GM12891 (cell line): Measurements from ENCODE around the gene ZNF286A.

ENCODE experiments used
- PAX5 ChIP-seq: IDR thresholded peaks from 2 replicates; pipeline ENCODE4 v1.6.1; 2011; ENCODE audit warnings: low read length, moderate library complexity, mild to moderate bottlenecking; ENCODE audit not compliant: insufficient read depth, severe bottlenecking
- POLR2A ChIP-seq: IDR thresholded peaks from 2 replicates; pipeline ENCODE4 v1.6.1; 2011; ENCODE audit warnings: low read depth, low read length, control low read depth
- POLR2AphosphoS5 ChIP-seq: IDR thresholded peaks from 2 replicates; pipeline ENCODE4 v1.6.1; 2011; ENCODE audit warnings: low read depth, low read length, control low read depth
- POU2F2 ChIP-seq: IDR thresholded peaks from 2 replicates; pipeline ENCODE4 v1.6.1; 2011; ENCODE audit warnings: low read depth, mild to moderate bottlenecking, control low read depth, low read length, moderate library complexity
- SPI1 ChIP-seq: IDR thresholded peaks from 2 replicates; pipeline ENCODE4 v1.6.1; 2011; ENCODE audit warnings: low read depth, low read length, control low read depth
- TAF1 ChIP-seq: IDR thresholded peaks from 2 replicates; pipeline ENCODE4 v1.6.1; 2011; ENCODE audit warnings: low read depth, low read length, control low read depth

DNA sequence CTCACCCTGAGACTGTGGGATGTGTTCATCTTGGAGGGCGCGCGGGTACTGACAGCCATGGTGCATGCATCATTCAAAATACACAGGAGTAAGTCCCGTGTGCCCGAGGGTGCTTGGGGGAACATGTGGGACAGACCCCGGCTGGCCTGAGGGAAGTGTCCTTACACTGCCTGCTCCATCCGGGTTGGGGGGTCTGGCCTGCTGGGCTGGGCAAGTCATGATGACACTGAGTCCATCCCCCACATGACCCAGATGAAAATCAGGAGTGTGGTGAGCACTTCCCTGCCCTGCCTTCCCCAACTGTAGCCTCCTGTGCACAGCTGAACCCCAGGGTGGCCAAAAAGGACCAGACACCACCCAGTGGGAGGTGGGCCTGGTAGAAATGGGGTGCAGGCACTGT lies 43.4 kb downstream of the ZNF286A start:
- TF ChIP-seq POLR2A = no peak
- no peak for TF ChIP-seq POLR2AphosphoS5
- TF ChIP-seq SPI1 = no peak
- no peak for TF ChIP-seq TAF1
- no peak for TF ChIP-seq PAX5
- no peak for TF ChIP-seq POU2F2
